GM18873 (cell line): ENCODE measurements around the gene PTX4.

Source experiments
- ATAC-seq: cut with Tn5 transposase; IDR thresholded peaks from one replicate; pipeline ENCODE4 v1.9.1; 2021; ENCODE audit warnings: mild to moderate bottlenecking, moderate library complexity, moderate number of reproducible peaks; ENCODE audit not compliant: unreplicated experiment, low FRiP score

The PTX4 gene

DNA sequence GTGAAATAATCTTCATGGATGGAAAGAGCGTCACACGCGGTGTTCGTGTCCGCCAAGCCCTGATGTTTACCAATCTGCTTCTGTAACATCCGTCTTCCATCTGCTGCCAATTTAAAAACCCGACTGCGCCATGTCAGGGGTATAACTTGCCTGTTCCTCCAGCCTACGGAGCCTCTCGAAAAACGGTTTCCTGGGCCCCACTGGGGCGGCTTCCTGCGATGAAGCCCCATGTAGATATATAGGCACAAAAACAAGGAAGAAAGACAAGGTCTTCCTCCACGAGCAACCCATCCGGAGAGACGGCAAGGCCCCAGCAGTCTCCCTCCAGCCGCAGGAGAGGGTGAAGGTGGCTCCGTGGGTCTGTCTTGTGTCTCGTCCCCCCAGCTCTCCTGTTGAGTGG lies at the start of gene PTX4:
Gene PTX4, minus strand, starts transcription at position 326 of the 400 bp plus-strand sequence. Its CDS starts 35 bp downstream, at position 291.
- no peak for ATAC-seq

- ATAC-seq = no peak
These were observed 49.1 kb upstream of the PTX4 start for GRCh38 chr16:1537763-1538289.

DNA sequence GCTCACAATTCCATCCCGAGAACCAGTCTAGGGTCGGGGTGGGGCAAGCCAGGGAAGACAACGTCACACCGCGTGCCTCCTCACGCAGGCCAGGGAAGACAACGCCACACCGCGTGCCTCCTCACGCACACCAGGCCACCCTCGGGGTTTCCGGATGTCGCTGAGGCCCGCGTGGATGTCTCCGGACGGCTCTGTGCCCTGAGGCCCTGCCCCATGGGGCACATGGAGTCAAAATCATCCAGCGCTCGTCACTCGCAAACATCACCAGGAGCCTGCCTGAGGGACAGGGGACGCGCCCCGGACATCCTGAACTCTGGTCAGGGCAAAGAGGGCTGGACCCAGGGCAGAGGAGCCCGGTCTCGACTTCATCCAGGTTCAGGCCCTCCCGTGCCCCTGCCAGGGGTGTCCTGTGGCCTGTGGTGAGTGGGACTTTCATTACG lies 48.4 kb upstream of the PTX4 start:
- ATAC-seq = no peak

DNA sequence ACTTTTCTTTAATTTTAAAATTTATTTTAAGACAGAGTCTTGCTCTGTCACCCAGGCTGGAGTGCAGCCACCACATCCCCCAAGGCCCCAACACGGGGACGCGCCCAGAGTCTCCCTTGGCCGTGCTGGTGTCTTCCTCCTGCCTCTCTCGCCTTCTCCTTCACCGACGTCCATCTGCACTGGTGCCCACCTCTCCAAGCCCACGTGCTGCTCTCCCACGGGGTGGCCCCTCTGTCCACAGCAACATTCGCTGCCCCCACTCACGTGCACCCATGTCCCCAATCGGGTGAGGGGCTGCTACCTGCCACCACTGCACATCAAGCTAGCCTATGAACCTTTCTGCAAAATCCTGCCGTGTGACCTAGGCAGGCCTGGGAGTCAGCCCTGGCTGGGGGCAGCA lies 47.9 kb upstream of the PTX4 start:
- ATAC-seq = no peak

GRCh38 chr16:1535391-1536291 lies 46.9 kb upstream of the PTX4 start:
- ATAC-seq = no peak

- no peak for ATAC-seq
These were observed 45.6 kb upstream of the PTX4 start for GRCh38 chr16:1534021-1535020.

GRCh38 chr16:1533443-1533951 lies 44.8 kb upstream of the PTX4 start, which contains the start of gene TMEM204:
TMEM204 (plus strand) TSS chr16:1533666; CDS start chr16:1534276, 610 bp downstream.
- ATAC-seq = no peak

DNA sequence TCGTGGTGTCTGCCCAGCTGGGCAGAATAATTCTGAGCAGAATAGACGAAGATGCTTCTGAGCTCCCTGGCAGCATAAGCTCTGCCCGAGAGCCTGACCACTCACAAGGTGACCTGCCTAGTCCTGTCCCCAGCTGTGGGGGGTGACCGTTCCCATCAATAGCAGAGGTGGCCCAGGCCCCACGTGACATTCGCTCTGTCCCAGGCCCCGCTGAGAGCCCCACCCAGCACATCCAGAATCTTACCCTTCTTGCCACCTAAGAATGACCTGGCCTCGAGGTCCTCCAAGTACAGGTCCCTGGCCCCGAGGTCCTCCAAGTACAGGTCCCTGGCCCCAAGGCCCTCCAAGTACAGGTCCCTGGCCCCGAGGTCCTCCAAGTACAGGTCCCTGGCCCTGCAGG lies 44.0 kb upstream of the PTX4 start:
- ATAC-seq = no peak

DNA sequence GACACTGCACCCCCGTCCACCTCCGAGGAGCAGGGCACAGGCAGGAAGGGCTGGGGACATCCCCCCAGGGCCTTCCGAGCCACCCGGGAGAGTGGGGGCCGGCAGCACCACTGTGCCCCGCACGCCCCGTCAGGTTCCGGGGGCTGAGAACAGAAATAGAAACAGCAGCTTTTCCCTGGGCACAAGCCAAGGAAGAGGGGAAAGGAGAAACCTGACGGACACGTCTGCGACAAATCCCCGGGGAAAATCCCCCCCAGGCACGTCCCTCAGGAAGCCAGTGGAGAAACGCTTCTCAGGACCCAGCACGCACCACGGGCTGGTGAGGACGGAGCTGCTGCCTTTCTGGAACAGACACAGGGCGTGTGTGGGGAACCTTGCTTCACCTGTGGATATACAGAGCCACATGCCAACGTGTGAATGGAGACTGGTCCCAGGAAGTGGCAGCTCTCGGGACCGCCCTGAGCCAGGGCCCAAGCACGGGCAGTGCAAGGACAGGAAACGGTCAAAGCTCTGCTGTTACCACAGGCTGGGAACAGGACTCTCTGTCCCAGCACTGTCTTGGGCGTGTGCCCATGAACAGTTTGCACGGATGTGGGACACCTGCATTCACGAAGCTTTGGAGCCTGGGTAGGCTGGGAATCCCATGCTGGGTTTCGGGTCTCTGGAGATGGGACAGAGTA lies 43.5 kb upstream of the PTX4 start:
- no peak for ATAC-seq

DNA sequence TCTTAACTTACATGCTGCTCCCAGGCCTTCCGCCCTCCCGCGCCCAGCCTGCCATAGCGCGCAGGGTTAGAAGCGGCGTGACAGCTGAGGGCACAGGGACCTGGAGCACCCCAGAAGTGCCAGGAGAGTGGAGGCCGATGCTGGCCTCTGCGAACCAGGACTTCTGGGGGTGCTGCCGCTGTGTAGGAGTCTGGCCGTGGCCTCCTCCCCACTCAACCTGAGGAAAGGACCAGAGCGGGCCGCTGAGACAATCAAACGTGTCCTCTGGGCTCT lies 42.8 kb upstream of the PTX4 start:
- ATAC-seq = no peak

DNA sequence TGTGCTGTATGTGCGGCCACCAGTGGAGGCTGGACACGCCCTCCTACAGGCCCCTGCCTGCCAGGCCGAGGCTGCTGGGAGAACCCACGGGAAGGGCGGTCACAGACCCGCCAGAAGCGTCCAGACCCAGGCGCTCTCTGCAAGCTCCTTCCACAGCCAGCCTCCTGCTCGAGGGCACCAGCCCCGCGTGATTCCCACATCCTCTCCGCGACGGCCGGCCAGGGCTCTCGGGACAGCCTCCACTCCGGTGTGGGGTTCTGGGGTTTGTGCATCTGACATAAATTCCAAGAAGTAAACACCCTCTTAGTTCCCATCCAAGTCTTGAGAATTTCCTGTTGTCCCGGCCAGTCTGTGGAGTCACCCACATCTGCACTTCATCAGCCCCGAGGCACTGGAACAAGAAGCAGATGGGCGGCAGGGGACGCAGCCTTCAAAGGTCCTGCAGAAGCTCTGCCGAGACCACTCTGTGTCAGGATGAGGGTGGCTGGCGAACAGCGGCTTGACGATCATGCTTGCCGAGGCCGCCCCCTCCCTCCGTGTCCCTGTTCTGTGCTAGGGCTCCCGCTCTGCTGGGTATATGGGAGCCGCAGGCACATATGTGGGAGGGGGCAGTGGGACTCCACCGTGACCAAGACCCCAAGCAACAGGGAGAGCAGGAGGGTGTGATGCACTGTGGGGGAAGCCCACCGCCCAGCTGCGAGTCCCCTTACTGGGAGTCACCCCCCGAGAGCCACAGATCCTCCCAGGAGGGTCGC lies 42.3 kb upstream of the PTX4 start:
- ATAC-seq = no peak

DNA sequence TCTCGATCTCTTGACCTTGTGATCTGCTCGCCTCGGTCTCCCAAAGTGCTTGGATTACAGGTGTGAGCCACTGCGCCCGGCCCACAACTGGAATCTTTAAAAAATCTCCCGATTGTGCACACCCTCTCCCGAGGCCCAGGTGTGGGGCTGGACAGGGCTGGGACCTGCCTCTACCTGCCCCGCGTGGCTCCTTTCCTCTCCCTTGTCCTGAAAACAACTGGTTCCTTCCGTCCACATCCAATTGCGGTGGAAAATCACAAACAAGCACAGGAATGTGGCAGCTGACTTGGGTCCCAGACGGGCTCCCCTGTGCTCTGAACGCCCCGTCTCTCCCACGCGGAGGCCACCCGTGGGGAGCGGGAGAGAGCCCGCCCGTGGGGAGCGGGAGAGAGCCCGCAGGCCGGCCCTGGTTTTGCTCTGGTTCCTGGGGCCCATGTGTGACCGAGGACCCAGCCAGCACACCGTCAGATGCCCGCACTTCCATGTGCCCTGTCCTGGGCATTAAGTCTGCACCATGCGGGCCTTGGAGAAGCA lies 41.7 kb upstream of the PTX4 start:
- ATAC-seq = no peak

- no peak for ATAC-seq
These were observed 40.3 kb upstream of the PTX4 start for GRCh38 chr16:1528921-1529537.

GRCh38 chr16:1527836-1528811 lies 39.4 kb upstream of the PTX4 start:
- ATAC-seq = no peak

GRCh38 chr16:1526608-1527555 lies 38.1 kb upstream of the PTX4 start:
- no peak for ATAC-seq

- no peak for ATAC-seq
These were observed 37.3 kb upstream of the PTX4 start for GRCh38 chr16:1525871-1526607.
